Gastroesophageal sphincter (tissue), 4 donors: ENCODE measurements around the gene HCN3. TPM values are rescaled to one million over a fixed set of nuclear protein-coding genes. Genes with fewer than 3 reads are reported as not detected.
A peak's percentile ranks its signal among the peaks of the same experiment; 100 is the strongest.

ENCODE experiments used
- ATAC-seq: fragments of 150-250 bp; one replicate; pipeline ENCODE4 v1.9.1; 2016; ENCODE audit warnings: mild to moderate bottlenecking, moderate library complexity
- H3K27ac ChIP-seq, 4 donors: fragments of 200-600 bp; sonication (generic) in 3 of 4; 1 replicate in 3 of 4; 2 replicates in 1 of 4; pipeline ENCODE4 v1.5.1; 2016 to 2019
- H3K27me3 ChIP-seq: fragments of 200-600 bp; sonication (generic); one replicate; pipeline ENCODE4 v1.5.1; 2019
- H3K36me3 ChIP-seq, 2 donors: fragments of 200-600 bp; sonication (generic); one replicate each; pipeline ENCODE4 v1.5.1; 2019; ENCODE audit warnings: control low read depth in 1 of 2
- H3K4me1 ChIP-seq, 3 donors: fragments of 200-600 bp; sonication (generic); 1 replicate in 2 of 3; 2 replicates in 1 of 3; pipeline ENCODE4 v1.5.1; 2016 to 2019; ENCODE audit warnings: control low read depth in 2 of 3
- H3K4me3 ChIP-seq, 2 donors: fragments of 200-600 bp; sonication (generic); one replicate each; pipeline ENCODE4 v1.5.1; 2019; ENCODE audit warnings: mild to moderate bottlenecking in 1 of 2, moderate library complexity in 1 of 2
- H3K9me3 ChIP-seq, 3 donors: fragments of 200-600 bp; sonication (generic); one replicate each; pipeline ENCODE4 v1.5.1; 2017 to 2019; ENCODE audit warnings: control low read depth in 2 of 3
- EP300 ChIP-seq: sonication (generic); formaldehyde crosslinking; IDR thresholded peaks from one replicate; pipeline ENCODE4 v1.6.1; 2017; ENCODE audit warnings: antibody characterized with exemption, mild to moderate bottlenecking
- POLR2A ChIP-seq, 2 donors: fragments of 450-650 bp; IDR thresholded peaks; one replicate each; pipeline ENCODE4 v1.6.1; 2017; ENCODE audit warnings: antibody characterized with exemption in 2 of 2, mild to moderate bottlenecking in 2 of 2, moderate library complexity in 1 of 2
- POLR2AphosphoS5 ChIP-seq: sonication (generic); formaldehyde crosslinking; IDR thresholded peaks from one replicate; pipeline ENCODE4 v1.6.1; 2017; ENCODE audit warnings: antibody characterized with exemption
- WGBS, 2 donors: methylation state at CpG; one replicate each; pipeline ENCODE4 v1.1.5; 2018; ENCODE audit warnings: low coverage in 1 of 2; 5-methylcytosine and 5-hydroxymethylcytosine counted together
- total RNA-seq, 4 donors: library from RNA; depleted of rRNA; stranded (reverse); fragments of >200 nt; gene quantifications; one replicate each; pipeline ENCODE4 v1.1.0, GENCODE V29; 2016
- TF ChIP-seq, protein P1 (sequence below), 4 experiments: fragments of 200-600 bp in 2 of 4; fragments of 450-650 bp in 2 of 4; sonication (generic) in 1 of 4; IDR thresholded peaks; one replicate each; pipeline ENCODE4 v1.5.1; 2017 to 2019; ENCODE audit warnings: antibody characterized with exemption in 4 of 4, mild to moderate bottlenecking in 2 of 4, moderate library complexity in 2 of 4

Gene HCN3
- total RNA-seq, 4 donors from 2014 or later = 0.47 to 2.2 (median 1.6) TPM

DNA sequence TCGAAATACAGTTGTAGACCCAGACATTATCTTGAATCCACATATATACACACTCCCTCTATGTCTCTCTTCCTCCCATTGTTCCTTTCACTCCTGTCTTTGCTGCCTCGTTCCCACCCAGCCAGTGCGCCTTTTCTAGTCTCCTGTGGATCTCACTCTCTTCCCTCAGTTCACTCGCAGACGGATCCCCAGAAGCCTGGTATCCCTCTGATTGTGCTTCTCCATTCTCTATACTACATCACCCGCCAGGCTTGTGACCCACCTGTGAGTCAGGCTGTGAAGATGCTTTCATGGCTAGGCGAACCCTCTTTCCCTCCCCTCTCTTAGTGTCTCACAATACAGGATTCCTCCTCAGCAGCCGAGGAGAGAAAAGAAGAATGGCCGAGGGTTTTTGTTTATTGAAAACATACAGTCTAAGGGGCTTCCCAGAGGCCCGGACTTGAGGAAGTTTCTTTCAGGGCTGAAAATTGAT, 1.5 kb downstream of the HCN3 start:
- Histone ChIP-seq H3K4me3 (peak overlapping the region in 1 of 2 donors; percentile 78), H3K36me3 (peaks cover 0 to 6% of the 10 kb centered on the region in 2 donors), H3K27ac (no peak overlapping the region), H3K9me3 (no peaks in the 10 kb centered on the region), H3K27me3 (no peaks in the 10 kb centered on the region), H3K4me1 (peaks cover 0 to 29% (median 17%) of the 10 kb centered on the region in 3 donors)
- TF ChIP-seq POLR2AphosphoS5 (no peak), EP300 (no peak), POLR2A (IDR thresholded peaks at IDR 0.05) (no peak)
- TF ChIP-seq, protein P1, sequence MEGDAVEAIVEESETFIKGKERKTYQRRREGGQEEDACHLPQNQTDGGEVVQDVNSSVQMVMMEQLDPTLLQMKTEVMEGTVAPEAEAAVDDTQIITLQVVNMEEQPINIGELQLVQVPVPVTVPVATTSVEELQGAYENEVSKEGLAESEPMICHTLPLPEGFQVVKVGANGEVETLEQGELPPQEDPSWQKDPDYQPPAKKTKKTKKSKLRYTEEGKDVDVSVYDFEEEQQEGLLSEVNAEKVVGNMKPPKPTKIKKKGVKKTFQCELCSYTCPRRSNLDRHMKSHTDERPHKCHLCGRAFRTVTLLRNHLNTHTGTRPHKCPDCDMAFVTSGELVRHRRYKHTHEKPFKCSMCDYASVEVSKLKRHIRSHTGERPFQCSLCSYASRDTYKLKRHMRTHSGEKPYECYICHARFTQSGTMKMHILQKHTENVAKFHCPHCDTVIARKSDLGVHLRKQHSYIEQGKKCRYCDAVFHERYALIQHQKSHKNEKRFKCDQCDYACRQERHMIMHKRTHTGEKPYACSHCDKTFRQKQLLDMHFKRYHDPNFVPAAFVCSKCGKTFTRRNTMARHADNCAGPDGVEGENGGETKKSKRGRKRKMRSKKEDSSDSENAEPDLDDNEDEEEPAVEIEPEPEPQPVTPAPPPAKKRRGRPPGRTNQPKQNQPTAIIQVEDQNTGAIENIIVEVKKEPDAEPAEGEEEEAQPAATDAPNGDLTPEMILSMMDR (IDR thresholded peaks at IDR 0.05) = no peak
- WGBS, 2 donors = 45 to 49% methylated on average over 6 to 9 of the region's 10 CpGs
- no peak for ATAC-seq

GRCh38 chr1:155279268-155279667, 2.0 kb downstream of the HCN3 start:
- no CpG with 5 or more reads among the region's 2 CpGs for WGBS, 2 donors
- no peaks in the 10 kb centered on the region for H3K27me3 ChIP-seq
- ATAC-seq = no peak
- no peaks in the 10 kb centered on the region for H3K9me3 ChIP-seq
- H3K27ac ChIP-seq = no peak overlapping the region
- no peak overlapping the region for H3K4me3 ChIP-seq
- H3K4me1 ChIP-seq = peaks cover 0 to 24% (median 15%) of the 10 kb centered on the region in 3 donors
- no peak for TF ChIP-seq POLR2AphosphoS5
- peaks cover 0 to 6% of the 10 kb centered on the region in 2 donors for H3K36me3 ChIP-seq

GRCh38 chr1:155282488-155283091, 5.3 kb downstream of the HCN3 start:
- no peak for TF ChIP-seq EP300
- TF ChIP-seq POLR2A (IDR thresholded peaks at IDR 0.05) = no peak
- TF ChIP-seq POLR2AphosphoS5 = no peak
- TF ChIP-seq, protein P1 (IDR thresholded peaks at IDR 0.05) = no peak
- ATAC-seq = no peak
- H3K36me3 ChIP-seq = peaks cover 0 to 7% of the 10 kb centered on the region in 2 donors
- H3K27ac ChIP-seq = no peak overlapping the region
- H3K9me3 ChIP-seq = no peaks in the 10 kb centered on the region
- H3K27me3 ChIP-seq = no peaks in the 10 kb centered on the region
- peaks cover 0 to 13% (median 10%) of the 10 kb centered on the region in 3 donors for H3K4me1 ChIP-seq
- H3K4me3 ChIP-seq = no peak overlapping the region
- 92 to 100% methylated on average over 4 to 5 of the region's 29 CpGs for WGBS, 2 donors

DNA sequence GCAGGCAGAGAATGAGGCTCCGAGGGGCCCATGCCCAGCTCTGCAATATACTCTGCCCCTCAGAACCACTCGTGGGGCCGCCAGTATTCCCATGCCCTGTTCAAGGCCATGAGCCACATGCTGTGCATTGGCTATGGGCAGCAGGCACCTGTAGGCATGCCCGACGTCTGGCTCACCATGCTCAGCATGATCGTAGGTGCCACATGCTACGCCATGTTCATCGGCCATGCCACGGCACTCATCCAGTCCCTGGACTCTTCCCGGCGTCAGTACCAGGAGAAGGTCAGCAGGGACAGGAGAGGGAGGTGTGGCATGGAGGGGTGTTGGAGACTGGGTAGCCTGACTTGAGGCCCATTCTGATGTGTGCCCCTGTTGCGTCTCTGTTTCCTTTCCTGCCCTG, 7.2 kb downstream of the HCN3 start:
- no peak for TF ChIP-seq POLR2AphosphoS5
- no peak for TF ChIP-seq EP300
- no peak for TF ChIP-seq POLR2A (IDR thresholded peaks at IDR 0.05)
- TF ChIP-seq, protein P1 (IDR thresholded peaks at IDR 0.05) = no peak
- Histone ChIP-seq H3K36me3 (peaks cover 0 to 13% of the 10 kb centered on the region in 2 donors), H3K4me3 (no peak overlapping the region), H3K27ac (no peak overlapping the region), H3K9me3 (no peaks in the 10 kb centered on the region), H3K4me1 (no peaks in the 10 kb centered on the region), H3K27me3 (no peaks in the 10 kb centered on the region)
- ATAC-seq = no peak
- 89 to 92% methylated on average over 9 to 10 of the region's 12 CpGs for WGBS, 2 donors

DNA sequence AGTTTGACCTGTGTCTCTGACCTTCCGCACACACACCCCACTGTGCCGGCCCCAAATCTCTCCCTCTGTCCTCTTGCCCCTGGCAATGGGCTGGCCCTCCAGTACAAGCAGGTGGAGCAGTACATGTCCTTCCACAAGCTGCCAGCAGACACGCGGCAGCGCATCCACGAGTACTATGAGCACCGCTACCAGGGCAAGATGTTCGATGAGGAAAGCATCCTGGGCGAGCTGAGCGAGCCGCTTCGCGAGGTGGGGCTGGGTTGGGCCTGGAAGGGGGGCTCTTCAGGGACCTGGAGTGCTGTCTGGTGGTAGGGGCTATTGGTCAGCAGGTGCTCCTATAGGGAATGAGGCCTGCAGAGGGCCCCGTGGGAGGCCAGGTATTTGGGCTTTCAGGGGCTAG, 7.8 kb downstream of the HCN3 start:
- TF ChIP-seq POLR2AphosphoS5 (no peak), POLR2A (IDR thresholded peaks at IDR 0.05) (no peak), EP300 (no peak)
- TF ChIP-seq, protein P1 (IDR thresholded peaks at IDR 0.05) = no peak
- Histone ChIP-seq H3K36me3 (peaks cover 0 to 13% of the 10 kb centered on the region in 2 donors), H3K4me1 (no peaks in the 10 kb centered on the region), H3K27ac (no peak overlapping the region), H3K27me3 (no peaks in the 10 kb centered on the region), H3K4me3 (no peak overlapping the region), H3K9me3 (no peaks in the 10 kb centered on the region)
- WGBS, 2 donors = 90 to 100% methylated on average over 1 to 8 of the region's 14 CpGs
- no peak for ATAC-seq
